ENCODE measurements around the gene ZBTB7A. TPM values are rescaled to one million over a fixed set of nuclear protein-coding genes. Genes with fewer than 3 reads are reported as not detected.

The ZBTB7A gene
- total and polyA plus RNA-seq, 10 of the 15 experiments (the other 5 are each of a cell fraction or from before 2014, with no cell fraction given) = 0.26 to 42.4 (median 4.5) TPM

- TF ChIP-seq, protein P1, sequence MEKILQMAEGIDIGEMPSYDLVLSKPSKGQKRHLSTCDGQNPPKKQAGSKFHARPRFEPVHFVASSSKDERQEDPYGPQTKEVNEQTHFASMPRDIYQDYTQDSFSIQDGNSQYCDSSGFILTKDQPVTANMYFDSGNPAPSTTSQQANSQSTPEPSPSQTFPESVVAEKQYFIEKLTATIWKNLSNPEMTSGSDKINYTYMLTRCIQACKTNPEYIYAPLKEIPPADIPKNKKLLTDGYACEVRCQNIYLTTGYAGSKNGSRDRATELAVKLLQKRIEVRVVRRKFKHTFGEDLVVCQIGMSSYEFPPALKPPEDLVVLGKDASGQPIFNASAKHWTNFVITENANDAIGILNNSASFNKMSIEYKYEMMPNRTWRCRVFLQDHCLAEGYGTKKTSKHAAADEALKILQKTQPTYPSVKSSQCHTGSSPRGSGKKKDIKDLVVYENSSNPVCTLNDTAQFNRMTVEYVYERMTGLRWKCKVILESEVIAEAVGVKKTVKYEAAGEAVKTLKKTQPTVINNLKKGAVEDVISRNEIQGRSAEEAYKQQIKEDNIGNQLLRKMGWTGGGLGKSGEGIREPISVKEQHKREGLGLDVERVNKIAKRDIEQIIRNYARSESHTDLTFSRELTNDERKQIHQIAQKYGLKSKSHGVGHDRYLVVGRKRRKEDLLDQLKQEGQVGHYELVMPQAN (conservative IDR thresholded peaks at IDR 0.05) = peak; percentile 52; the same call in 1 of the 2 replicates
- TF ChIP-seq EED (IDR thresholded peaks at IDR 0.05; ENCODE audit: low read depth) (peak; percentile 74), MTA3 (IDR thresholded peaks at IDR 0.05; ENCODE audit: borderline replicate concordance, low read length) (no peak), TCF7 (IDR thresholded peaks at IDR 0.05; ENCODE audit: borderline replicate concordance) (no peak), BCL11A (IDR thresholded peaks at IDR 0.05; ENCODE audit: low read depth, low read length) (no peak), FOXM1 (IDR thresholded peaks at IDR 0.05; ENCODE audit: low read depth, low read length) (no peak), ZBED1 (IDR thresholded peaks at IDR 0.05; ENCODE audit: borderline replicate concordance) (no peak), RCOR1 (conservative IDR thresholded peaks at IDR 0.05; ENCODE audit: low read depth, low read length) (no peak), CTCF (IDR thresholded peaks at IDR 0.05 in 2 of 3, conservative IDR thresholded peaks at IDR 0.05 in 1 of 3; ENCODE audit: control insufficient read depth in 2 of 3, extremely low read depth in 1 of 3, insufficient read depth in 1 of 3, low read depth in 3 of 3, low read length in 3 of 3) (no peak), SREBF1 (IDR thresholded peaks at IDR 0.05; ENCODE audit: low read length) (no peak), IKZF1 (conservative IDR thresholded peaks at IDR 0.05) (peak; percentile 74), CUX1 (IDR thresholded peaks at IDR 0.05; ENCODE audit: insufficient replicate concordance, low read depth, low read length) (no peak)
- TF ChIP-seq, protein P2, sequence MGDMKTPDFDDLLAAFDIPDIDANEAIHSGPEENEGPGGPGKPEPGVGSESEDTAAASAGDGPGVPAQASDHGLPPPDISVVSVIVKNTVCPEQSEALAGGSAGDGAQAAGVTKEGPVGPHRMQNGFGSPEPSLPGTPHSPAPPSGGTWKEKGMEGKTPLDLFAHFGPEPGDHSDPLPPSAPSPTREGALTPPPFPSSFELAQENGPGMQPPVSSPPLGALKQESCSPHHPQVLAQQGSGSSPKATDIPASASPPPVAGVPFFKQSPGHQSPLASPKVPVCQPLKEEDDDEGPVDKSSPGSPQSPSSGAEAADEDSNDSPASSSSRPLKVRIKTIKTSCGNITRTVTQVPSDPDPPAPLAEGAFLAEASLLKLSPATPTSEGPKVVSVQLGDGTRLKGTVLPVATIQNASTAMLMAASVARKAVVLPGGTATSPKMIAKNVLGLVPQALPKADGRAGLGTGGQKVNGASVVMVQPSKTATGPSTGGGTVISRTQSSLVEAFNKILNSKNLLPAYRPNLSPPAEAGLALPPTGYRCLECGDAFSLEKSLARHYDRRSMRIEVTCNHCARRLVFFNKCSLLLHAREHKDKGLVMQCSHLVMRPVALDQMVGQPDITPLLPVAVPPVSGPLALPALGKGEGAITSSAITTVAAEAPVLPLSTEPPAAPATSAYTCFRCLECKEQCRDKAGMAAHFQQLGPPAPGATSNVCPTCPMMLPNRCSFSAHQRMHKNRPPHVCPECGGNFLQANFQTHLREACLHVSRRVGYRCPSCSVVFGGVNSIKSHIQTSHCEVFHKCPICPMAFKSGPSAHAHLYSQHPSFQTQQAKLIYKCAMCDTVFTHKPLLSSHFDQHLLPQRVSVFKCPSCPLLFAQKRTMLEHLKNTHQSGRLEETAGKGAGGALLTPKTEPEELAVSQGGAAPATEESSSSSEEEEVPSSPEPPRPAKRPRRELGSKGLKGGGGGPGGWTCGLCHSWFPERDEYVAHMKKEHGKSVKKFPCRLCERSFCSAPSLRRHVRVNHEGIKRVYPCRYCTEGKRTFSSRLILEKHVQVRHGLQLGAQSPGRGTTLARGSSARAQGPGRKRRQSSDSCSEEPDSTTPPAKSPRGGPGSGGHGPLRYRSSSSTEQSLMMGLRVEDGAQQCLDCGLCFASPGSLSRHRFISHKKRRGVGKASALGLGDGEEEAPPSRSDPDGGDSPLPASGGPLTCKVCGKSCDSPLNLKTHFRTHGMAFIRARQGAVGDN (IDR thresholded peaks at IDR 0.05) = no peak; the same call in 1 of the 2 replicates
- TF ChIP-seq, protein P3, sequence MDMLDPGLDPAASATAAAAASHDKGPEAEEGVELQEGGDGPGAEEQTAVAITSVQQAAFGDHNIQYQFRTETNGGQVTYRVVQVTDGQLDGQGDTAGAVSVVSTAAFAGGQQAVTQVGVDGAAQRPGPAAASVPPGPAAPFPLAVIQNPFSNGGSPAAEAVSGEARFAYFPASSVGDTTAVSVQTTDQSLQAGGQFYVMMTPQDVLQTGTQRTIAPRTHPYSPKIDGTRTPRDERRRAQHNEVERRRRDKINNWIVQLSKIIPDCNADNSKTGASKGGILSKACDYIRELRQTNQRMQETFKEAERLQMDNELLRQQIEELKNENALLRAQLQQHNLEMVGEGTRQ (IDR thresholded peaks at IDR 0.05; ENCODE audit: borderline replicate concordance, low read depth, low read length) = no peak; the same call in 1 of the 2 replicates
Observed at GRCh38 chr19:4077800-4078684, 11.3 kb upstream of the ZBTB7A start (continued).

All from GM12878 (cell line).